RWPE2 (cell line): ENCODE data around the gene HOXB4.

Experiments
- ATAC-seq: fragments of 200-7000 bp; cut with Tn5 transposase; 3 replicates; pipeline ENCODE4 v1.9.1; 2021; ENCODE audit warnings: low read depth
- DNase-seq: peaks from one replicate; pipeline ENCODE4 v3.0.0-alpha.2; 2020; ENCODE audit warnings: low spot score
- H3K27ac ChIP-seq: fragments of 450-650 bp; 2 replicates; pipeline ENCODE4 v1.5.1; 2017; ENCODE audit warnings: mild to moderate bottlenecking; ENCODE audit not compliant: poor library complexity, severe bottlenecking
- H3K27me3 ChIP-seq: fragments of 250-450 bp; sonication (Bioruptor Pico); 2 replicates; pipeline ENCODE4 v1.5.1; 2021; ENCODE audit warnings: mild to moderate bottlenecking, moderate library complexity; ENCODE audit not compliant: insufficient read depth, poor library complexity, severe bottlenecking
- H3K36me3 ChIP-seq: fragments of 250-450 bp; sonication (Bioruptor Pico); 2 replicates; pipeline ENCODE4 v1.5.1; 2020; ENCODE audit warnings: low read depth, mild to moderate bottlenecking, moderate library complexity
- H3K4me1 ChIP-seq: fragments of 250-450 bp; sonication (Bioruptor Pico); 2 replicates; pipeline ENCODE4 v1.5.1; 2021; ENCODE audit warnings: mild to moderate bottlenecking, moderate library complexity; ENCODE audit not compliant: insufficient read depth, poor library complexity, severe bottlenecking
- H3K4me3 ChIP-seq: fragments of 250-450 bp; sonication (Bioruptor Pico); 2 replicates; pipeline ENCODE4 v1.5.1; 2021; ENCODE audit warnings: mild to moderate bottlenecking, moderate library complexity; ENCODE audit not compliant: severe bottlenecking
- H3K9me3 ChIP-seq: fragments of 250-450 bp; sonication (Bioruptor Pico); 2 replicates; pipeline ENCODE4 v1.5.1; 2021; ENCODE audit warnings: mild to moderate bottlenecking, moderate library complexity; ENCODE audit not compliant: severe bottlenecking
- TF ChIP-seq, protein P1 (sequence below): fragments of 450-650 bp; IDR thresholded peaks from one replicate; pipeline ENCODE4 v1.5.1; 2017; ENCODE audit warnings: mild to moderate bottlenecking, moderate library complexity; ENCODE audit not compliant: poor library complexity, severe bottlenecking

Gene HOXB4

DNA sequence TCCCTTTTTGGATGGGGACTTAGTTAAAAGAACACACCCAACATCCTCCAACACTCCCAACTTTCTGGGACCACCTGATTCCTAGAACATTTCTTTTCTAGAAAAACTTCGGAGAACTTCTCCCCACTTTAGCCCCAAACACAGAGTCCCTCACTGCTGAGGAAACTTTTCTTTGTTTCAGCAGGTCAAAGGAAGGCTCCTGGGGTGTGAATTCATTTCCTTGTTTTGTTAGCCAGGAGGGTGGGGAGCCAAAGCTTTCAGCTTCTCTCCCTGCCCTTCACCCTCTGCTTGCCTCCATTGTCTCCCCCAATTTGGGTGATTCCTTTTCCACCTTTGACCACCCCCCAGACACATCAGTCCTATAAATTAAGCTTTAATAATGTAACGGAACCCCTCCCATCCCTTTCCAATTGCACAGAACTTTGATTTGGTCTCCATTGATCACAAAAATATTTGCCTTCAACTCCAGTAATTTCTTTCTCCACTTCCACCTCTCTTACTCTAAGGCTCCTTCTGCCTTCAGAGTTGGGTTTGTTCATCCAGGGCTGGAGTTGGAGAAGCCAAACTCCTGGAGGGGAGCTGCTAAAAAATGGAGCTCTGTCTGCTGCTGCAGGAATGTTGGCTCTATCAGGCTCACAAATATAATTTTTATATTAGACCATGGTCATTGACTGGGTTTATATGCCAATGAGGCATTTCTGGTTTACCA lies 10.3 kb downstream of the HOXB4 start:
- ATAC-seq (no peak), DNase-seq (no peak)
- H3K36me3 ChIP-seq, result no peaks in the 10 kb centered on the region
- no peaks in the 10 kb centered on the region for H3K27me3 ChIP-seq
- no peaks in the 10 kb centered on the region for H3K4me1 ChIP-seq
- H3K4me3 ChIP-seq, result no peak overlapping the region
- H3K27ac ChIP-seq, result no peak overlapping the region
- H3K9me3 ChIP-seq, result no peaks in the 10 kb centered on the region
- TF ChIP-seq, protein P1, sequence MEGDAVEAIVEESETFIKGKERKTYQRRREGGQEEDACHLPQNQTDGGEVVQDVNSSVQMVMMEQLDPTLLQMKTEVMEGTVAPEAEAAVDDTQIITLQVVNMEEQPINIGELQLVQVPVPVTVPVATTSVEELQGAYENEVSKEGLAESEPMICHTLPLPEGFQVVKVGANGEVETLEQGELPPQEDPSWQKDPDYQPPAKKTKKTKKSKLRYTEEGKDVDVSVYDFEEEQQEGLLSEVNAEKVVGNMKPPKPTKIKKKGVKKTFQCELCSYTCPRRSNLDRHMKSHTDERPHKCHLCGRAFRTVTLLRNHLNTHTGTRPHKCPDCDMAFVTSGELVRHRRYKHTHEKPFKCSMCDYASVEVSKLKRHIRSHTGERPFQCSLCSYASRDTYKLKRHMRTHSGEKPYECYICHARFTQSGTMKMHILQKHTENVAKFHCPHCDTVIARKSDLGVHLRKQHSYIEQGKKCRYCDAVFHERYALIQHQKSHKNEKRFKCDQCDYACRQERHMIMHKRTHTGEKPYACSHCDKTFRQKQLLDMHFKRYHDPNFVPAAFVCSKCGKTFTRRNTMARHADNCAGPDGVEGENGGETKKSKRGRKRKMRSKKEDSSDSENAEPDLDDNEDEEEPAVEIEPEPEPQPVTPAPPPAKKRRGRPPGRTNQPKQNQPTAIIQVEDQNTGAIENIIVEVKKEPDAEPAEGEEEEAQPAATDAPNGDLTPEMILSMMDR, result no peak

DNA sequence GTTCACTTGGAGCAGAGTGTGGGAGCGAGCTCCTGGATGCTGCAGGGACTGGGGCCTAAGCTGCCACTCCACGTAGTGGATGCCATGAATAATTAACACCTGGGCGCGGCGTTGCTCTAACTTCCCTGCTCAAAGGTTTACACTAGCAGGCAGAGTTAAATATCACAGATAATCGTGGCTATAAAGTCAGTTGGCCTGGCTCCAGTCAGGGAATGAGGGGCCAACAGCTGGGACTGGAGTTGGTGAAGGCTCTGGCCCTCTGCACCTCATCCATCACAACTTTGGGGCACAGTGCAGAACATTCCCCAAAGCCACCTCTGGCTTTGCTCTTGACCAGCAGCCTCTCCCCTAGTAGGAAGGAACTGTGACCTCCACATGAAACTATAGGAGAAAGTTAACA lies 10.9 kb downstream of the HOXB4 start:
- TF ChIP-seq, protein P1, result no peak
- no peaks in the 10 kb centered on the region for H3K9me3 ChIP-seq
- no peak for ATAC-seq
- no peaks in the 10 kb centered on the region for H3K27me3 ChIP-seq
- peaks cover 2% of the 10 kb centered on the region; the same call in 1 of the 2 replicates for H3K36me3 ChIP-seq
- no peak for DNase-seq
- H3K4me3 ChIP-seq, result no peak overlapping the region
- no peaks in the 10 kb centered on the region for H3K4me1 ChIP-seq
- no peak overlapping the region for H3K27ac ChIP-seq

DNA sequence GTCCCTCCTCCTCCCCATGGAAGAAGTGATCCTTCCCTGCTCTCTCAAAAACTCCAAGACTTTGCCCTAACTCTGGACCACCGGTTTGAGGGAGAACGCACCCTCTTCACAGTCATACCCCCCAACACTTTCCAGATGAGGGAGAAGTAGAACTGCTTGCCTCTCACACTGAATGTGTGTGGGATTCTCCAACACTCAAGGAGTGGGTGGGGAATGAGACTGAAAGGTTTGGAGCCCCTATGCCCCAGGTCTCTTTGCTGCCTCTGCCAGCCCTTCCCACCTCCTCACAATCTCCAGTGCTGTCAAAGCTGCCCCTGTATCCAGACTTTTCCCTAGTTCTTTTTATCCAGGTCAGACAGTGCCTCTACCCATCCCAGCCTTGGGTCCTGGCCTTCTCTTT lies 11.4 kb downstream of the HOXB4 start:
- Histone ChIP-seq H3K27me3 (no peaks in the 10 kb centered on the region), H3K36me3 (peaks cover 3% of the 10 kb centered on the region; the same call in 1 of the 2 replicates), H3K27ac (no peak overlapping the region), H3K4me1 (no peaks in the 10 kb centered on the region), H3K4me3 (no peak overlapping the region), H3K9me3 (no peaks in the 10 kb centered on the region)
- ATAC-seq (no peak), DNase-seq (no peak)
- TF ChIP-seq, protein P1, result no peak

DNA sequence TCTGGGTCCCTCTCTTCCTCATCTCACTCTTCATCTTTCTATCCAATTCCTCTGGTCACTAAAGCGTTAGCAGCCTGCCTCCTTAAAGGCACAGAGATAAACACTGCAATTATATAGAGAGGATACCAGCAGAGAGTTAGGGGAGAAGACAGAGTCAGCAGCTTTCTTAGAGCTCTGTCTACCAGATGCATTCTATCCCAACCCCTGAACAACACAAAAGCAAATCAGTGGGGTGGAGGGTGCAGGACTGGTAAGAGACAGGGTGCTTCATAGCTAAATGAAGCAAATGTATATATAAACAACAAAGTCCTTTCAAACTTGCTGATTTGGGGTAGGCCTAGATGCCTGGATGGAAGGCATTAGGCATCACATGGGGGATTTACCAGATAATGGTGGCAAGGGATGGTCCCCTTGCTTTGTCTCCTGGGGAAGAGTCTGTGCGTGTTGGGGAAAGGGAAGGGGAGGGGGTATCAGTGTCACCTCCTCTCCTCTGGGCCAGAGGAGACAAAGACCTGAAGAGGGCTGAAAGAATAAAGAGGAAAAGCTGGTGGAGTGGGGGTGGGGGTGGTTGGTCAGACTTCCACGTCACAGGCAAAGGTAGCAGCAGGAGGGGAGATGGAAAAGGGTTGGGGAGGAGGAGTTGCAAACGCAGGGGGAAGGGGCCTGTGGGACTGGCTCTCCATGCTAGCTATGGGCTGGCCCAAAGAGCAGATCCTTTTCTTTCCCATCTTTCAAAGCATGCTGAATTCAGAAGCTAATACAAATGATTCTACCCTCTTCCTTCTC lies 12.0 kb downstream of the HOXB4 start:
- DNase-seq, result no peak
- H3K27ac ChIP-seq, result no peak overlapping the region
- no peak for ATAC-seq
- H3K4me3 ChIP-seq, result no peak overlapping the region
- TF ChIP-seq, protein P1, result no peak
- H3K36me3 ChIP-seq, result peaks cover 3% of the 10 kb centered on the region; the same call in 1 of the 2 replicates
- no peaks in the 10 kb centered on the region for H3K4me1 ChIP-seq
- H3K9me3 ChIP-seq, result no peaks in the 10 kb centered on the region
- H3K27me3 ChIP-seq, result no peaks in the 10 kb centered on the region
